ENCODE measurements around the gene PROSER3.

DNA sequence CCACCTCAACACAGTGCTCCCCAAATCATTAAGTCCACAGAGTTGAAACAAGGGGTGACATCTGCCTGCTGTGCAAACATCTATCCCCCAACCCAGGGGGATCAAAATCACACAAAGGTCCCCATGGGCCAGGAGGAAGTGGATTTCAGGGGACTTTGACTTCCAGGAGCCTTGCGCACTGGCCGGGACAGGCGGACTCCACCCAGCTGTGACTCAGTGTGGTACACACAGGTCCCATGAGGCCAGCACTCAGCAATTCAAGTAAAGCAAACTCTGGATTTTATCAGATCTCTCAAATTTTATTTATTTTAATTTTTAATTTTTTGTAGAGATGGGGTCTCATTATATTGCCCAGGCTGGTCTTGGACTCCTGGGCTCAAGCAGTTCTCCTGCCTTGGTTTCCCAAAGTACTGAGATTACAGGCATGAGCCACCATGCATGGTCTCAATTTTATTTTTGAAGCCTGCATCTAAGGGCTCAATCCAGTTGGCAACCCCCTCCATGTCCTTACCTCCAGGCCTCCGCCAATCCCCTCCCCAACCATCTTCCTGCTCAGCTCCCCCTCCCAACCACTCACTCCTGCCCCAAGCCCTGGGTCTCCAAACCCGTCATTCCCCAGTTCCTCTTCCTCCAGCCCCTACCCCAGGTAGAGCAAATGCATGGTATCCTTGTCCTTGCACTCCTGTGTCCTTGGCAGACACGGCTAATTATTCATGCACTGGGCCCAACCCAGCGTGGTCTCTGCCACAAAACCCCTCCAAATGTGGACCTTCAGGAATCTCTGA, 35.6 kb downstream of the PROSER3 start:
- TF ChIP-seq, protein P1, sequence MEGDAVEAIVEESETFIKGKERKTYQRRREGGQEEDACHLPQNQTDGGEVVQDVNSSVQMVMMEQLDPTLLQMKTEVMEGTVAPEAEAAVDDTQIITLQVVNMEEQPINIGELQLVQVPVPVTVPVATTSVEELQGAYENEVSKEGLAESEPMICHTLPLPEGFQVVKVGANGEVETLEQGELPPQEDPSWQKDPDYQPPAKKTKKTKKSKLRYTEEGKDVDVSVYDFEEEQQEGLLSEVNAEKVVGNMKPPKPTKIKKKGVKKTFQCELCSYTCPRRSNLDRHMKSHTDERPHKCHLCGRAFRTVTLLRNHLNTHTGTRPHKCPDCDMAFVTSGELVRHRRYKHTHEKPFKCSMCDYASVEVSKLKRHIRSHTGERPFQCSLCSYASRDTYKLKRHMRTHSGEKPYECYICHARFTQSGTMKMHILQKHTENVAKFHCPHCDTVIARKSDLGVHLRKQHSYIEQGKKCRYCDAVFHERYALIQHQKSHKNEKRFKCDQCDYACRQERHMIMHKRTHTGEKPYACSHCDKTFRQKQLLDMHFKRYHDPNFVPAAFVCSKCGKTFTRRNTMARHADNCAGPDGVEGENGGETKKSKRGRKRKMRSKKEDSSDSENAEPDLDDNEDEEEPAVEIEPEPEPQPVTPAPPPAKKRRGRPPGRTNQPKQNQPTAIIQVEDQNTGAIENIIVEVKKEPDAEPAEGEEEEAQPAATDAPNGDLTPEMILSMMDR (conservative IDR thresholded peaks at IDR 0.05 in 1 of 2, IDR thresholded peaks at IDR 0.05 in 1 of 2; ENCODE audit: low read depth in 1 of 2, low read length in 2 of 2) = no peak
- no peak for TF ChIP-seq EZH2 (IDR thresholded peaks at IDR 0.05; ENCODE audit: low read length, missing control alignments)
